ENCODE data around the gene DDHD1.
"Not testable (repeated sequence)": the region's sequence is repeated elsewhere in the genome, so short reads cannot be mapped to it uniquely, and the experiment has no call there.

Gene DDHD1

GRCh38 chr14:53151523-53152183 lies 1.5 kb downstream of the DDHD1 start:
- FAIRE-seq, result no peak

- no peak for FAIRE-seq
These were observed 3.3 kb downstream of the DDHD1 start for GRCh38 chr14:53149668-53150316.

GRCh38 chr14:53148671-53149070 lies 4.5 kb downstream of the DDHD1 start:
- no peak for FAIRE-seq

- FAIRE-seq, result no peak
These were observed 5.2 kb downstream of the DDHD1 start for GRCh38 chr14:53147893-53148292.

GRCh38 chr14:53147208-53147607 lies 5.9 kb downstream of the DDHD1 start:
- FAIRE-seq, result no peak

- FAIRE-seq, result no peak
These were observed 6.4 kb downstream of the DDHD1 start for GRCh38 chr14:53146739-53147138.

- no peak for FAIRE-seq
These were observed 8.9 kb downstream of the DDHD1 start for GRCh38 chr14:53144244-53144643.

GRCh38 chr14:53140585-53140984 lies 12.5 kb downstream of the DDHD1 start:
- no peak for FAIRE-seq

- no peak for FAIRE-seq
These were observed 15.4 kb downstream of the DDHD1 start for GRCh38 chr14:53137568-53138203.

GRCh38 chr14:53130491-53130890 lies 22.6 kb downstream of the DDHD1 start:
- FAIRE-seq, result not testable (repeated sequence)

GRCh38 chr14:53128303-53129028 lies 24.7 kb downstream of the DDHD1 start:
- no peak for FAIRE-seq

- no peak for FAIRE-seq
These were observed 25.3 kb downstream of the DDHD1 start for GRCh38 chr14:53127832-53128231.

GRCh38 chr14:53127151-53127550 lies 26.0 kb downstream of the DDHD1 start:
- no peak for FAIRE-seq

- FAIRE-seq, result no peak
These were observed 26.4 kb downstream of the DDHD1 start for GRCh38 chr14:53126731-53127130.

GRCh38 chr14:53124786-53125185 lies 28.3 kb downstream of the DDHD1 start:
- FAIRE-seq, result no peak

- not testable (repeated sequence) for FAIRE-seq
These were observed 31.7 kb downstream of the DDHD1 start for GRCh38 chr14:53121419-53121818.

- not testable (repeated sequence) for FAIRE-seq
These were observed 35.6 kb downstream of the DDHD1 start for GRCh38 chr14:53117479-53117878.

- FAIRE-seq, result no peak
These were observed 39.1 kb downstream of the DDHD1 start for GRCh38 chr14:53113989-53114388.

GRCh38 chr14:53110096-53110495 lies 43.0 kb downstream of the DDHD1 start:
- no peak for FAIRE-seq

- FAIRE-seq, result no peak
These were observed 43.8 kb downstream of the DDHD1 start for GRCh38 chr14:53109105-53110041.

GRCh38 chr14:53108292-53109104 lies 44.6 kb downstream of the DDHD1 start:
- FAIRE-seq, result no peak
